GM21717 (cell line): ENCODE data around the gene TOX2.
A peak's percentile ranks its signal among the peaks of the same experiment; 100 is the strongest.

Experiments used
- ATAC-seq: cut with Tn5 transposase; IDR thresholded peaks from one replicate; pipeline ENCODE4 v1.9.1; 2021; ENCODE audit warnings: mild to moderate bottlenecking, moderate library complexity; ENCODE audit not compliant: unreplicated experiment

Gene TOX2

GRCh38 chr20:43938932-43939761 is 24.5 kb downstream of the TOX2 start:
- ATAC-seq = no peak

DNA sequence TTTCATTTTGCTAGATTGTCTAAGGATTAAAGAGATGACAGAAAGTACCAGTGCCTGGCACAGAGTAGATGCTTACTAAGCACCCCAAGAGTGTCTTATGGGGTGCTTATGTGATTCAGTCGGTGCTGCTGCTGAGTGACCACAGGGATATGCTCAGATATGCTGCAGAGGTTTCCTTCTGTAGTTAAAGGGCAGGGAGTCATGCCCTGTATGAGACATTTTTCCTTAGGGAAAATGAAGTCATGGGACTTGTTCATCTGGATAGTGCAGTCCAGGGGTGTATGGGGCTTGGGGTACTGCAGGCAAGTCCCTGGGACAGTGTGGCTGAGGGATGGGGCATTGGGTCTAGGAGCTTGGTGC is 25.1 kb downstream of the TOX2 start:
- no peak for ATAC-seq

GRCh38 chr20:43940518-43941225 is 26.0 kb downstream of the TOX2 start:
- ATAC-seq = no peak

DNA sequence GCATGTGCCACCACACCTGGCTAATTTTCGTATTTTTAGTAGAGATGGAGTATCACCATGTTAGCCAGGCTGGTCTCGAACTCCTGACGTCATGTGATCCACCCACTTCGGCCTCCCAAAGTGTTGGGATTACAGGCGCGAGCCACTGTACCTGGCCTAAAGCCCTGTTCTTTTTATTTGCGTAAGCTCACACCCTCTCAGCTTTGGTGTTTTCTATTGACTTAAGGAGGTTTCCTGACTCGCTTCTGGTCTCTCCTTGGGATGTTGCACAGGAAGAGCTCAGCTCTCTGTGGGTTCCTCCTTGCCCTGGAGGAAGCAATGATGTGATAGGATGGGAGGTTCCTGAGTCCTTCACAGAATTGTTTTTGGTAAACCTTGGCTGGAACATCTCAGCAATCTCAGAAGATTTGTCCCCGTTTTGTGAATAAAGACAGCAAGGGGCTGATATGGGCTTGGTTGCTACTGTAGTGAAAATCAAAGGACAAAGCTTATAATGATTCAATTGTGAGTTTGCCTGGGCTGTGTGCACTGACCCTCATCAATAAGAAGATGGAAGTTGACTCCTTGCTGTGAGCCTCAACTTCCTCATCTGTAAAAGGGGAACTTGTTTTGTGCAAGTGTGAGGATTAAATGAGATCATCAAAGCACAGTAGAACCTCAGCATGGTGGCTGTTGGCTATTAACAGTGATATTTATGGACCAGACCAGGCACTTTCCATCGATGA is 27.0 kb downstream of the TOX2 start:
- no peak for ATAC-seq

DNA sequence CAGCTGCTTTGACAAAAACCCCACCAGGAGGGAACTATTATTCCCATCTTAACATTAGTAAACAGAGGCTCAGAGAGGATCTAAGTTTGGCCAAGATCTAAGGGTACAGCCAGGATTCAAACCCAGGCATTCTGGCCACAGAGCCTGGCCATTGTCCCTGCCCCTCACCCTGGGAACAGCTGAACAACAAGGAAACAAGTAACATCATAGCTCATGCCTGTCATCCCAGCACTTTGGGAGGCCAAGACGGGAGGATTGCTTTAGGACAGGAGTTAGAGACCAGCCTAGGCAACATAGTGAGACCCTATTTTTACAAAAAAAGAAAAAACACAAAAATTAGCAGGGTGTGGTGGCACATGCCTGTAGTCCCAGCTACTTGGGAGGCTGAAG is 27.5 kb downstream of the TOX2 start:
- ATAC-seq = no peak

- no peak for ATAC-seq
Observed at GRCh38 chr20:43942667-43943285, 28.1 kb downstream of the TOX2 start.

- no peak for ATAC-seq
Observed at GRCh38 chr20:43943725-43944124, 29.1 kb downstream of the TOX2 start.

DNA sequence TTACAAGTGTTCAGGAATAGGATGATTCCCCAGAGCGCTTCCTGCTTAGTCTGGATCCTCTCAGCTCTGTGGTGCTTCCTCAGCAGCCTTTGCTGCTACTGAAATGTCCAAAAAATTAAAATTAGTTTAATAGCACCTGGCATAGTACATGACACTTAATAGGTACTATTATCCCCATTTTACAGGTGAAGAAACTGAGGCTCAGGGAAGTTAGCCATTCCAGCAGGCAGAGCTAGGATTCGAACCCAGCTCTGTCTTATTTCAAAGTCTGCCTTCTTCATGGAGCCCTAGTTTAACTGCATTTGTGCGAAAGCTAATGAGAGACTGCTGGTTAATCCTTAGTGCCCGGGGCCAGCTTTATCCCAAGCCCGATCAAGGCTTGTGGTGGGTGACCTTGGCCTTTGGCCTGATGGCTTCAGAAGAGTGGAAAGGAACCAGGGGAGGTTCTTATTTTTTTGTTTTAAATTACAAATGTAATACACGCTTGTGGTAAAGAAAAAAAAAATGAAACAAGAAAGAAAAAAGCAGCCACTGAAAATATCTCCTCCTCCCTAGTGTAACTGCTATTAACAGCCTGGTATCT is 30.1 kb downstream of the TOX2 start:
- ATAC-seq = no peak

- ATAC-seq = no peak
Observed at GRCh38 chr20:43945391-43946205, 30.9 kb downstream of the TOX2 start.

- ATAC-seq = no peak
Observed at GRCh38 chr20:43946206-43946491, 31.5 kb downstream of the TOX2 start.

DNA sequence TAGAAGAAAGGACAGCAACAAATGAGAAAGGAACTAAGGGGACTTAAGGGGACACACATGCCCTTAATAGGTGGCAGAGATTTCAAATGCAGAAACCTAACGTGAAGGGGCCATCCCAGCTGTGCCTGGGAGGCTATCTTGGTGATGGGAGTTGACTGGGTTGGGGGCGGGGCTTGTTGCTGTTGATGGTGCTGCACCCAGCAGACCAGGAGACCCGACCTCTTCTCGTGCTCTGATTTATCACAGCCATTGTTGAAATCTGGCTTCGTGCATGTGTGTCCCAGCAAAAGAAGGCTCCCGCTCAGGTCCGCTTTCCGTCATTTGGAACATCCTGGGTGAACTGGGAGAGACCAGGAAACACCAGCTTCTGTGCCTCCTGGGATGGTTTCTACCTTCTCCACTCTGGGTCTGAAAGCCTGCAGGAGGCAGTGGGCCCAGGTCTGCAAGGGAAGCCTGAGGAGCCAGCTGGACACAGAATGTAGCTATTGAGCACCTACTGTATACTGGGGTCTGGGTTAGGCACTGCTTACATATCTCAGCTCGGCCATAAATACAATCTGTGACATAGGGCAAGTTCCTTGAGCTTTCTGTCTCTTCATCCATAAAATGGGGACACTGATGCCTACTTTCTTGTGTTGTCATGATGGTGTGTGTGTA is 32.1 kb downstream of the TOX2 start:
- ATAC-seq = no peak

DNA sequence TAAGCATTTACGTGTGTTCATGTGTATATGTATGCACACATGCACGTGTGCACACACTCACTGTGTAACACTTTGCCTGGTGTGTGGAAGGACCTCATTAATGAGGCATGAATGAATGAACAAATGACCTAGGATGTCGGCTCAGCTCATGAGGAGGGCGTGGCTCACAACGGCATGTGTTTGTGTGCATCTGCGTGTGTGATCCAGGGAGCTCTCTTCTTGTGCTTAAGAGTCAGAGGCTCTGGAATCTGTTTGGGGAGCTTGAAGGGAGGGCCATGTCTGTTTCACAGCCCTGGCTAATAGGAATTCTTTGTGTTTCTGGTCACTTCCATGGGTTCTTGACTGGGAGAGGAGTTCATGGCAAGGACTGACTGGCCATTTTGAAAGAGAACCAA is 32.7 kb downstream of the TOX2 start:
- no peak for ATAC-seq

- no peak for ATAC-seq
Observed at GRCh38 chr20:43948455-43948854, 33.8 kb downstream of the TOX2 start.

DNA sequence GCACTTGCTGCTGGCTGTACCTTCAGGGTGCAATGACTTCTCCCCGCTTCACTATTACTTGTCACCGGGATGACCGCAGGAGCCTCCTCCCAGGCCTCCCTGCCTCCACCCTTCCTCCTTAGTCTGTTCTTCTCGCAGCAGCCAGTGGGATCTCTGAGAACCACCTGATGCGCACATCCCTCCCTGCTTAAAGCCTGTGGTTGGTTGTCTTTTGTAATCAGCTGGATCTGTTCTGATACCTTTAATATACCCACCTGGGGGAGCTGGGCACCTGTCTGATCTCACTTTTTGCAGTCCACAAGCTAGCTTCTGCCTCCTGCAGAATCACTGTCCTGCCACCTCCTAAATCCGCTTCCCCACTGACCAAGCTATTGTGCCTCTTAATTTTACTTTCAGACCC is 34.6 kb downstream of the TOX2 start:
- no peak for ATAC-seq

- ATAC-seq = peak; percentile 45
Observed at GRCh38 chr20:43949741-43950618, 35.3 kb downstream of the TOX2 start.

GRCh38 chr20:43953919-43954592 is 39.4 kb downstream of the TOX2 start:
- no peak for ATAC-seq

GRCh38 chr20:43954704-43955061 is 40.0 kb downstream of the TOX2 start:
- no peak for ATAC-seq

GRCh38 chr20:43955062-43955749 is 40.6 kb downstream of the TOX2 start:
- no peak for ATAC-seq
